HepG2 (cell line): ENCODE measurements around the gene ANKRD13D. TPM values are rescaled to one million over a fixed set of nuclear protein-coding genes. Genes with fewer than 3 reads are reported as not detected.

ENCODE experiments used
- ARNT ChIP-seq: fragments of 450-650 bp; IDR thresholded peaks from 2 replicates; pipeline ENCODE4 v1.6.1; 2017
- GATAD2A ChIP-seq: IDR thresholded peaks from 2 replicates; pipeline ENCODE4 v1.6.1; 2016
- HDAC2 ChIP-seq: sonication (generic); formaldehyde crosslinking; IDR thresholded peaks from 2 replicates; pipeline ENCODE4 v1.4.0; 2020; ENCODE audit warnings: missing genetic modification reagents
- MIER3 ChIP-seq: IDR thresholded peaks from 2 replicates; pipeline ENCODE4 v1.6.1; 2016; ENCODE audit warnings: missing compliant biosample characterization, borderline replicate concordance
- NR2F6 ChIP-seq, 2 experiments: IDR thresholded peaks; 2 replicates each; pipeline ENCODE4 v1.6.1; 2016; ENCODE audit warnings: antibody characterized with exemption in 1 of 2, mild to moderate bottlenecking in 1 of 2
- RCOR2 ChIP-seq: IDR thresholded peaks from 2 replicates; pipeline ENCODE4 v1.6.1; 2016; ENCODE audit warnings: missing biosample characterization, missing genetic modification reagents
- SOX13 ChIP-seq, 3 experiments: fragments of 450-650 bp in 1 of 3; sonication (generic) in 1 of 3; formaldehyde crosslinking in 1 of 3; IDR thresholded peaks in 2 of 3; conservative IDR thresholded peaks in 1 of 3; 2 replicates each; pipeline versions ENCODE4 v1.5.0 to v1.6.1; 2016 to 2020; ENCODE audit warnings: antibody characterized with exemption in 1 of 3, mild to moderate bottlenecking in 1 of 3, missing compliant biosample characterization in 1 of 3, missing genetic modification reagents in 1 of 3, moderate library complexity in 1 of 3
- SPEN ChIP-seq: sonication (generic); formaldehyde crosslinking; IDR thresholded peaks from 2 replicates; pipeline ENCODE4 v1.5.1; 2020; ENCODE audit warnings: low read depth, mild to moderate bottlenecking, missing genetic modification reagents
- YEATS2 ChIP-seq: sonication (generic); formaldehyde crosslinking; IDR thresholded peaks from 2 replicates; pipeline ENCODE4 v1.4.0; 2020; ENCODE audit warnings: missing genetic modification reagents, borderline replicate concordance
- polyA plus RNA-seq, 8 experiments: library from polyadenylated mRNA; depleted of rRNA in 3 of 8; stranded (reverse) in 7 of 8; unstranded in 1 of 8; fragments of >200 nt; fragmentation: Illumina TruSeq in 4 of 8; extraction: Trizol in 4 of 8; gene quantifications; 2 replicates each; pipeline versions ENCODE4 v1.2.1 to v1.2.3, GENCODE V29; 2011 to 2016; ENCODE audit warnings: low read depth in 4 of 8, missing spikeins in 1 of 8, mixed read lengths in 1 of 8; ENCODE audit not compliant: insufficient read depth in 1 of 8
- total RNA-seq, 5 experiments: library from RNA; depleted of rRNA; stranded (reverse); fragments of >200 nt; fragmentation: Illumina TruSeq; extraction: Trizol; gene quantifications; 2 replicates each; pipeline ENCODE4 v1.2.3, GENCODE V29; 2016; ENCODE audit warnings: low read depth in 1 of 5
- TF ChIP-seq, protein P1 (sequence below): sonication (generic); IDR thresholded peaks from 2 replicates; pipeline ENCODE4 v1.6.1; 2016; ENCODE audit warnings: low read depth, borderline replicate concordance
- TF ChIP-seq, protein P2 (sequence below): sonication (generic); formaldehyde crosslinking; IDR thresholded peaks from 2 replicates; pipeline ENCODE4 v1.8.1; 2023; ENCODE audit warnings: missing genetic modification reagents, inconsistent platforms, borderline replicate concordance

The ANKRD13D gene
- total and polyA plus RNA-seq, 2 of the 13 experiments (the other 11 are each of a cell fraction or from before 2014, with no cell fraction given) = 18.6 to 27.3 TPM

DNA sequence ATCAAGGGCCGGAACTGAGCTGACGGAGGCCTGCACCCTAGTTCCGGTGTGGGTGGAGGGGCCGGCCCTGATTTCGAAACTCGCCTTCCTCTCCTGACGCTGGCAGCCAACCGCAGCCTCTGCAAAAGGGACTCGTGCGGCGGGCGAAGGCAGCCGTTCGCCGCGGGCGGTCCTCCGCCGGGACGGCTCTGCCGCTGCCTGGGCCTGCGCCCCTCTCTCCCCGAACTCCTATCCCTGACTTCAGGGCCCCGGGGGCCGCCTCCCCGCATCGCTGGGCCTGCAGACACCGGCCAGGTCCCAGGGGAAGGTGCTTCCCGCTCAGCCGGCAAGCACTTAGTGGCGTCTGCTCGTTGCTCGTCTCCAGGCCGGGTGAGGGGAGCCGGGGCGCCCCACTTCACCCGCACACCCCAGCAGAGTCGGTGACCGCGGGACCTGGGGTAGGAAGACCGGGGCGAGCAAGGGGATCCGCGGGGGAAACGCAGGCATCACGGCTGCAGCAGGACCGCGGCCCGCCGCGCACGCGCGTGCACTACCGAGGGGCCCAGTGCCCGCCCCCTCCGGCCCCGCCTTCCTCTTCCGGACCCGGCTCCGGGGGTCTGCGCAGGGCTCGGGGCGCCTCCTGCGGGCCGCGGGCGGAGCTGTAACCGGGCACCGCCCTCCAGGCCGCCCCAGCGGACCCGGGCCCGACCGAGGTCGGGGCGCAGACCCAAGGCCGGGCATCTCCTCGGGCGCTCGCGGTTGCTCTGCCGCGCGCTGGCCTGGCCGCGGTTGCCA lies 464 bp upstream of the ANKRD13D start (continued):
- peak; percentile 73; the same call in 1 of the 2 replicates for TF ChIP-seq MIER3 (CRISPR knock-in tag)
- TF ChIP-seq SPEN (CRISPR knock-in tag) = peak; percentile 86; the same call in 1 of the 2 replicates
- TF ChIP-seq NR2F6 (IDR thresholded peaks at IDR 0.05) = no peak
- TF ChIP-seq NR2F6 (CRISPR knock-in tag; IDR thresholded peaks at IDR 0.05) = no peak
- TF ChIP-seq GATAD2A = peak; percentile 85
- TF ChIP-seq, protein P1, sequence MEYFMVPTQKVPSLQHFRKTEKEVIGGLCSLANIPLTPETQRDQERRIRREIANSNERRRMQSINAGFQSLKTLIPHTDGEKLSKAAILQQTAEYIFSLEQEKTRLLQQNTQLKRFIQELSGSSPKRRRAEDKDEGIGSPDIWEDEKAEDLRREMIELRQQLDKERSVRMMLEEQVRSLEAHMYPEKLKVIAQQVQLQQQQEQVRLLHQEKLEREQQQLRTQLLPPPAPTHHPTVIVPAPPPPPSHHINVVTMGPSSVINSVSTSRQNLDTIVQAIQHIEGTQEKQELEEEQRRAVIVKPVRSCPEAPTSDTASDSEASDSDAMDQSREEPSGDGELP = no peak
- TF ChIP-seq ARNT = no peak
- TF ChIP-seq RCOR2 (CRISPR knock-in tag) = no peak
- TF ChIP-seq SOX13 (IDR thresholded peaks at IDR 0.05) = no peak
- TF ChIP-seq SOX13 (CRISPR knock-in tag; conservative IDR thresholded peaks at IDR 0.05 in 1 of 2, IDR thresholded peaks at IDR 0.05 in 1 of 2) = peak in 1 of 2 experiments; percentile 30; a peak in 2 of 4 replicates
- TF ChIP-seq, protein P2, sequence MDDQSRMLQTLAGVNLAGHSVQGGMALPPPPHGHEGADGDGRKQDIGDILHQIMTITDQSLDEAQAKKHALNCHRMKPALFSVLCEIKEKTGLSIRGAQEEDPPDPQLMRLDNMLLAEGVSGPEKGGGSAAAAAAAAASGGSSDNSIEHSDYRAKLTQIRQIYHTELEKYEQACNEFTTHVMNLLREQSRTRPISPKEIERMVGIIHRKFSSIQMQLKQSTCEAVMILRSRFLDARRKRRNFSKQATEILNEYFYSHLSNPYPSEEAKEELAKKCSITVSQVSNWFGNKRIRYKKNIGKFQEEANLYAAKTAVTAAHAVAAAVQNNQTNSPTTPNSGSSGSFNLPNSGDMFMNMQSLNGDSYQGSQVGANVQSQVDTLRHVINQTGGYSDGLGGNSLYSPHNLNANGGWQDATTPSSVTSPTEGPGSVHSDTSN (CRISPR knock-in tag) = no peak
- peak; percentile 60; the same call in 1 of the 2 replicates for TF ChIP-seq HDAC2 (CRISPR knock-in tag)
- peak; percentile 82; the same call in 1 of the 2 replicates for TF ChIP-seq YEATS2 (CRISPR knock-in tag)
- TF ChIP-seq, all 625 proteins: peak for 363
